NCI-H446 (cell line): Measurements from ENCODE around the gene LY6G6D.
A peak's percentile ranks its signal among the peaks of the same experiment; 100 is the strongest.

ENCODE experiments used
- DNase-seq, 2 experiments: peaks; one replicate each; lab custom pipeline; 2025; lab: John Stamatoyannopoulos, UW

The LY6G6D gene

GRCh38 chr6:31715022-31715958 is at the start of gene LY6G6D:
LY6G6D (plus strand) TSS chr6:31715348; CDS start chr6:31715356, 8 bp downstream.
- peak in 1 of 2 experiments; percentile 60 for DNase-seq

- DNase-seq = peak; percentile 97 to 98
Observed at GRCh38 chr6:31665501-31666336, 49.4 kb upstream of the LY6G6D start, which contains the start of gene CSNK2B. CSNK2B (plus strand) TSS chr6:31666080; CDS start chr6:31666832, 752 bp downstream.

- no peak for DNase-seq
Observed at GRCh38 chr6:31666337-31666965, 48.7 kb upstream of the LY6G6D start.

GRCh38 chr6:31669676-31670075 is 45.5 kb upstream of the LY6G6D start, which contains the start of gene LY6G5B:
LY6G5B (plus strand) TSS chr6:31669976; CDS start chr6:31670951, 975 bp downstream.
- no peak for DNase-seq

GRCh38 chr6:31676322-31676903 is 38.7 kb upstream of the LY6G6D start:
- no peak for DNase-seq

- no peak for DNase-seq
Observed at GRCh38 chr6:31676904-31677303, 38.2 kb upstream of the LY6G6D start.

- DNase-seq = no peak
Observed at GRCh38 chr6:31677955-31678354, 37.2 kb upstream of the LY6G6D start.

GRCh38 chr6:31680226-31681134 is 34.7 kb upstream of the LY6G6D start, which contains the start of gene LY6G5C:
LY6G5C (minus strand) TSS chr6:31681067; CDS start chr6:31680373, 694 bp downstream.
- DNase-seq = peak; percentile 49 to 68

- DNase-seq = no peak
Observed at GRCh38 chr6:31681135-31681671, 33.9 kb upstream of the LY6G6D start.

- DNase-seq = no peak
Observed at GRCh38 chr6:31683591-31683990, 31.6 kb upstream of the LY6G6D start.

- DNase-seq = no peak
Observed at GRCh38 chr6:31686483-31686882, 28.7 kb upstream of the LY6G6D start.

GRCh38 chr6:31687321-31687720 is 27.8 kb upstream of the LY6G6D start:
- DNase-seq = no peak

- DNase-seq = no peak
Observed at GRCh38 chr6:31687860-31688693, 27.1 kb upstream of the LY6G6D start.

GRCh38 chr6:31689249-31690110 is 25.7 kb upstream of the LY6G6D start:
- DNase-seq = no peak

GRCh38 chr6:31690231-31691077 is 24.7 kb upstream of the LY6G6D start:
- no peak for DNase-seq

- no peak for DNase-seq
Observed at GRCh38 chr6:31691078-31691463, 24.1 kb upstream of the LY6G6D start.

- no peak for DNase-seq
Observed at GRCh38 chr6:31691564-31692108, 23.5 kb upstream of the LY6G6D start.
